GM21717 (cell line): ENCODE results near the gene MRPS22.

Experiments
- ATAC-seq: cut with Tn5 transposase; IDR thresholded peaks from one replicate; pipeline ENCODE4 v1.9.1; 2021; ENCODE audit warnings: mild to moderate bottlenecking, moderate library complexity; ENCODE audit not compliant: unreplicated experiment

MRPS22 gene

DNA sequence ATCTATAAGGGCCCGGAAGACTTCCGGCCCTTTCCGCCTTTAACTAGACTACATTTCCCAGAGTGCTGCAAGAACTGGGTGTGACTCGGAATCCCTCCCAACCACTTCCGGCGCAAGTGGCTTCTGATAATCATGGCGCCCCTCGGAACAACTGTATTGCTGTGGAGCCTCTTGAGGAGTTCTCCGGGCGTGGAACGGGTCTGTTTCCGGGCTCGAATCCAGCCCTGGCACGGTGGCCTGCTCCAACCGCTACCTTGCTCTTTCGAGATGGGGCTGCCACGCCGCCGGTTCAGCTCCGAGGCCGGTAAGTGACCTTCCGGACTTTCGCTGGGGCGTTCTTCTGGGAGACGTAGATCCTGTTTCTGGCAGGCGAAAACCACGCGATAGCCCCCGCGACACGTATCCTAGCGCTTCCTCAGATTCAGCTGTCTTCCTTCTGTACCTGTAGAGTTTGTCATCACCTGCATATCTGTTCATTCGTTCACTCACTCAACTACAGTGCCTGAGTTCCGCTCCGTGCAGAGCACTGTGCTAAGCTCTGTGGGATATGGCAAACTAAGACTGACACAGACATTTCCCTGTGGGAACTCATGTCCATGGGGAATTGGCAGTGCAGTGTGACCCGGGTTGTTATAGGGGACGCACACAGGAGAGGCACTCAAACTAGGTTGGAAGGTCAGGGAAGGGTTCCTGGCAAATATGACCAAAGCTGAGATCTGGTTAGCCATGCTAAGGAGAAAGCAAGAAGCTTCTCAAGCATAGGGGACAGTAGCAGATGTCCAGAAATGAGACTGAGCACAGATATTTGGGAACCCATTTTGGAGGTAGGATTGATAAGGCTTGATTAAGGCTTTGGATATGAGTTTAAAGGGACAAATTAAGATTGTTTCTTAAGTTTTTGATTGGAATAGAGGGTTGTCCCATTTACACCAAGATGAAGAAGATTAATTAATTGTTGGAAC, at the start of gene MRPS22:
MRPS22 (plus strand) TSS at position 126 of the 962 bp plus-strand sequence; CDS start at position 133, 7 bp downstream.
- ATAC-seq: peak; percentile 99

DNA sequence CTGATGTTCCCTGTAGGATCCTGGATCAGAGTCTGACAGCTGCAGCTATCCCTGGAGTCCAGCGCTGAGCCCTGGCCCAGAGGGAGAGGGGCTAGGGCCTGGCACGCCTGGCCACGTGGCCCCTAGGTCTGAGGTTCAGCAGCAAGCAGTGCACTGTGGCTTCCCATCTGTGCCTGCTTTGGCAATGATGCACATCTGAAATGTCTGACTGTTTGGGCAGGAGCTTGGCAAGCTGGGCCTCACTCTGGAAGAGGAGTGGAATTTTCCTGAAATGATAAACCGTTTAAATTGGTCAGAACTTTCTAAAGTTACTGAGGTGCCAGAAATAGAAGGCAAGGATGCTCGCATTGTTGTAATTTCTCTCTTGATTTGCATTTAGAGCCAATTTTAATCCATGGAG, 48.8 kb upstream of the MRPS22 start:
- no peak for ATAC-seq

DNA sequence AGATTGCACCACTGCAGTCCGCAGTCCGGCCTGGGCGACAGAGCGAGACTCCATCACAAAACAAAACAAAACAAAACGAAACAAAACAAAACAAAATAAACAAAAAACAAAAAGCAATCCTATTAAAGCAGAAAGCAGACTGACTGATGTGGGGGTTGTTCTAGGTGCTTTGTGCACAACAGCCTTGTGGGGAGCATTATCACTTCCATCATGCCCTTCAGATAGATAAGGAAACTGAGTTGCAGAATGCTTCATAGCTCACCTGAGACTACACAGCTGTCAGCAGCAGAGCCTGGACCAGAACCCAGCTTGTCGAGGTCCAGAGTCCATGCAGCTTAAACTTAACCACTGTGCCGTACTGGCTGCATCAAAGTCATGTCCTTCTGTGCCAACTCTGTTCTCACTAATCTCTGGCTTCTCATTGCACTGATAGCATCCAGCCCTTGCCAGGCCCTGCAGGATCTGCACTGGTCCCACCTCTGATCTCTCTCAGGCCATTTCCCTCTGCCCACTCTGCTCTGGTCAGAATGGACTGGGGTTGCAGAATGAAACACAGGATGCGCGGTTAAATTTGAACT, 47.6 kb upstream of the MRPS22 start:
- no peak for ATAC-seq

DNA sequence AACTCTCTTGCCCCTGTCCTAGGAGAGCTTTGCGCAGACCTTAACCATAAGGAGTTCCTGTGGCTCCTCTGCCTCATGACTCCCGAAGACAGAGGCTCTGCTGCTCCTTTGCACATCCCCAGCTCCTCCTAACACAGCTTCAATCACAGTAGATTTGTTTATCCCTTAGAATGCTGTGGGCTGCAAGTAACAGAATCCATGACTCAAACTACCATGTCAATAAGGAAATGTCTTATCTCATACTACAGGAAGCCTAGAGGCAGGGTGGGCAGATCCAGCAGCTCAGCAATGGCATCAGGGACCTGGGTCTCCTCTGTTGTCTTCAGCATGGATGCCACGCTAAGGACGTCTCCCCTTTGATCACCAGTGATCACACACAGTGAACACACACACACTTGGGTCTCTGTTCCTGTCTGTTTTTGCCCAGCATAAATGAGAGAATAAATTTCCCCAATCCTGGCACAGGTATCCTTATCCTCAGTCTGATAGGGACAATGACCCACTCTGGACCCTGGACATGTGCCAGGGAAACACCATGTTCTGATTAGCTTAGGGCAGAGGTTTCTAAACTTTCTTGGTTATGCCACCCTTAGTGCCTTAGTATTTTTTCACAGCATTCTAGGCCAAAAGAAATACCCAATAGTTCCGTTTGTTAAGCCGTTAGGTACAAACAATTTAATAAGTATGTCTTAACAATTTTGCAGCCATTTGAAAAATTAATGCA, 46.1 kb upstream of the MRPS22 start:
- no peak for ATAC-seq

DNA sequence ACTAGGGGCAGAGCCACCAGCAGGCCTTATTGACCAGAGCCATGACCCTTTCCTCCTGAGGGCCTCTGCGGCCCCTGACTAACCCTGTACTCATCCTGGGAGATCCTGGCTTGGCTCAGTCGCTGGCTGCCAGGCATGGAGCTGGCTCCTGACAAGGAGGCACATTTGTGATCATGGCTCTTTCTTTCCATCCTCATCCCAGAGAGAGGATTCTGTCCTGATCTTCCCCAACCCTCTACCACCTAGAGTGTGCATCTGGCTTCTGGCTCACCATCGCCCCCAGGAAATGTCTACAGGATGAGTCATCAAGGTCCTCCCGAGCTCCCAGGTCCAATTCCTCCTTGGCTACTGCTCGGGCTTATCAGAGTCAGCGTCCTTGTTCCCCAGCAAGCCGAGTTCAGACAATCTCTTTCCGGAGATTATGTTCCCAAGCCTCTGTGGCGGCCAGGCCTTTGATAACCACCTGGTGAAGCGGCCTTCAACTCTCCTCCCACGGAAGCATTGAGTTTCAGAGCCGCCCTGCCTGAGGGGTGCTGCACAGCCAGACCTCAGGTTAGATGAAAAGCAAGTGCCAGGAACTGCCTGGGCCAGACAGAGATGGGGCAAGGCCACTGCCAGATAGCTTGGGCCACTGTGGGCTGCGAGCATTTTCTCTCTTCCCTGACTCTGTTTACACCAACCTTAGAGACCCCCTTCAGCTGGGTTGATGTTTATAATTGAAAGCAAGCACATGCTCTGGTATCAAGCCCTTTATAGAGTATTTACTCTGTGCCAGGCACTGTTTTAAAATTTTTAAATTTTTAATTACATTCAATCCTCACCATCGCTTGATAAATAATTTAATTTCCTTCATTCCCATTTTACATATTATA, 44.3 kb upstream of the MRPS22 start:
- ATAC-seq: no peak

- ATAC-seq: no peak
These were observed 43.4 kb upstream of the MRPS22 start for GRCh38 chr3:139300416-139300815.

DNA sequence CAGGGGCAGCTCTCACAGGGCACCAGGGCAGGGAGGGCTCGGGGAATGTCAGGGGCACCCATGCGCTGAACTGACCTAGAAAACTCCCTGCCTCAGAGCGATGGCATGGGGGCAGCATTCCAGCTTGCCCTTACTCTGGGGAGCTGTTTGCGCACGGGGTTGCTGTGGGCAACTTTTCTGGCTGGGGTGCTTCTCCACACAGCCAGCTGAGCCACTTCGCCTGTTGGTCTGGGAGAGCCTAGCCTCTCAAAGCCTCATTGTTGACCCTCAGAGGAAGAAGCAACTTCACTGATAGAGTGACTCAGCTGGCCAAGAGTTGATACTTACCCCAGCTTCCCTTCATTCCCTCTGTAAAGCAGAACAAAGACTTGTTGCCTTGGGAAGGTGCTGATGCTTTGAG, 42.6 kb upstream of the MRPS22 start:
- no peak for ATAC-seq

DNA sequence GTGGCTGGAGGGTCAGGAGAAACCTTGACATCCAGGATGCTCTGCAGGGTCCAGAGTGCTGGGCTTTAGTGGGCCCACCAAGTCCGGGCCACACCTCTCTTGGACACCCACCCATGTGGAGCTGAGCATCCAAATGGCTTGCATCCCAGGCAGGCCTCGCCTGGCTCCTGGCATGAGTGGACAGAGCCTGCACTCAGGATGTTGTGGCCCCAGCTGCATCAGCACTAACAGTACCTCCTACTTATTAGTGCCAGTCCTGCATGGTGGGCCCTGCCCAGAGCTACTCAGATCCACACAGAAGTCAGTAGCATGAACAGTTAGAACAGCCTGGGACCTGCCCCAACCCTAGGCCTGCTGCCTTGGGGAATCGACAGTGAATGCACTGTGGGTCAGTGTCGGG, 42.2 kb upstream of the MRPS22 start:
- no peak for ATAC-seq

GRCh38 chr3:139302084-139302800, 41.6 kb upstream of the MRPS22 start:
- no peak for ATAC-seq

DNA sequence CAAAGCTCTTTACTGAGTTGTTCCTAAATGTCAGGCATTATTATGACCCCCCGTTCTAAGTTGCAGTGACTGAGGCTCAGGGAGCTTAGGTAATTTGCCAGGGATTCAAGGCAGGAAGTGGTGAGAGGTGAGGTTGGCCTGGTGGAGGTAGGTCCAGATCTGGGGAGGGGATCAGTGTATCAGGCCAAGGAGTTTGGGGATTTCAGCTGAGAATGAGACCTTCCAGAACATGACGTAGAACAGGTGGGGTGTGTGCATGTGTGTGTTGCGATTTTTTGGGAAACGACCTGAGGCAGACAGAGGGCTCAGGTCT, 41.1 kb upstream of the MRPS22 start:
- no peak for ATAC-seq

DNA sequence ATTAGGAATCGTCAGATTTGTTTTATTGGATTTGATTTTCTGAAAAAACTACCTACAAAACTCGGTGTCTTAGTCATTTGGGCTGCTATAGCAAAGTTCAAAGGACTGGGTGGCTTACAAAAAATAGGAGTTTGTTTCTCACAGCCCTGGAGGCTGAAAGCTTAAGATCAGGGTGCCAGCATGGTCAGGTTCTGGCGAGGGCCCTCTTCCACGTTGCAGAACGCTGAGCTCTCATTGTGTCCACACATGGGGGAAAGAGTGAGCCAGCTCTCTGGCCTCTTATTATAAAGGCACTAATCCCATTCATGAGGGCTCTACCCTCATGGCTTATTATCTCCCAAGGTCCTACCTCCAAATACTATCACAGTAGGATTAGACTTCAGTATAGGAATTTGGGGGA, 40.6 kb upstream of the MRPS22 start:
- no peak for ATAC-seq

DNA sequence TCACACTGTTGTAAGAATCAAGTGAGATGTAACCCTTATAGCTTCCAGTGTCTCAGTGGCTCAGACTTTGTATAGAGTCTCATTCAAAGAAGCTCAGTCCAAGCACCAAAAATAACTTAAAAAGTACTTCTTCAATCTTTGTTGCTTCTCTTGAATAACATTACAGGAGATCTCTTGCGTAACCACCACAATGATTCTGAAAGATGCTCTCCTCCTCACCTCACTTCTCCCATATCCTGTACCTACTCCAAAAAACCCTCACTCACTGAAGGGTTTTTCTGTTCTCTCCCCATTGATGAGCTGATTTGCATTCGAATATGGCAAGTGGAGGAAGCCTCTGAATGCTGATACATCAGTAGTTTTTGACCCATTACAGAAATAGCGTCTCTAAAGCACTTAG, 39.4 kb upstream of the MRPS22 start:
- ATAC-seq: no peak

DNA sequence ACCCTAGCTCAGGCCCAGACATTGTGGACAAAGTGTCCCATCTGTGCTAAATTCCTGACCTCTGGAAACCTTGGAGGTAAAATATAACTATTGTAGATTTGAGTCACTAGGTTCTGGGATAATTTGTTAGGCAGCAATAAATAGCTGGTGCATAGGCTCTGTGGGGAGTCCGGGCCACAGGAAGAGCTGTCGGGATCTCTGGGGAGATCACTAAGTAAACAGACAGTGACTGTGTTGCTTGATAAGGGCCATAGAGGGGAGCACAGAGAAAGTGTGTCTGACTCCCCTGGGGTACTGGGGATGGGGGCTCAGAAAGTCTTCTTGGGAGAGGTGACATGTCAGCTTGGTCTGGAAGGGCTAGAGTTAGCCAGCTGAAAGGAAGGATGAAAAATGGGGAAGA, 37.7 kb upstream of the MRPS22 start:
- no peak for ATAC-seq

GRCh38 chr3:139307072-139307491, 36.7 kb upstream of the MRPS22 start:
- ATAC-seq: no peak

- ATAC-seq: no peak
These were observed 35.9 kb upstream of the MRPS22 start for GRCh38 chr3:139307601-139308555.

DNA sequence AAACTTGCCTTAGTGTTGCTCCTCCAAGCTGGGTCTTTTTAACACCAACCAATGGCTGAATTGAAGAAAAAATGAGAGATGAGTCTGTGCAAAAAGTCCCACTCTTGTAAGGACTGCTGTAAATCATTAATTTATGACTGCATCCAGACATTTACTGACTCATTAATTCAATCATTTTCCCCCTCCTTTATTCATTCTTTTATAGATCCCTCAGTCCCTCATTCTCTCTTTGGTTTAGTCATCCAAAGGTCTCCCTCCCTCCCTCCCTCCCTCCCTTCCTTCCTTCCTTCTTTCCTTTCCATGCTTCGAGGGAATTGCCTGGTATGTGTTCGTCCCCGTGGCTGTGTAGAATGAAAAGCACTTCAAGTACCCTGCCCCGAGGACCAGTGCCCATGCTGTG, 35.3 kb upstream of the MRPS22 start:
- ATAC-seq: no peak

DNA sequence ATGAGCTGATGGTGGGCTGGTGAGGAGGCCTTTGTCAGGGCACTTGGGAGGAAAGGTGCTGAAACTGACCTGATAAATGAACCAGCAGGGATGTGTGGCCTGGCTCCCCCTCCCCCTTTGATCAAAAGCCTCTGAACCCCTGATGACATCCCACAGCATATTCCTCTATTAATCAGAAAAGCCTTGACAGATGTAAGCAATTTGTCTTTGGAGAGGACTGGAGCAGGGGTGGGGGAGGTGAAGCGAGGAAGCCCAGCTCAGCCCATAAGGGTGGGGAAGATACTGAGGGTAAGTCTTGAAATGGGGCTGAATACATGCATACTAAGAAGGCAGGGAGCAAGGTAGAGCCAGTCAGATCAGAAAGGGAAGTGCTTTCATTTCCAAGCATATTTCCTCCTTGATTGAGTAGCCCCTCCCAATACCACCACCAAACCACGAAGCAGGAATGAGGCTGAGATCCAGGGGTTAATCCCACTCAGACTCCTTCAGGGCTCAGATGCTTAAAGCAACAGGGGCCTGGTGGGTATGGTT, 34.7 kb upstream of the MRPS22 start:
- no peak for ATAC-seq

GRCh38 chr3:139309880-139310279, 33.9 kb upstream of the MRPS22 start:
- no peak for ATAC-seq

GRCh38 chr3:139310474-139310933, 33.3 kb upstream of the MRPS22 start:
- no peak for ATAC-seq
